HepG2 (cell line): ENCODE data around the gene TKFC. TPM values are rescaled to one million over a fixed set of nuclear protein-coding genes. Genes with fewer than 3 reads are reported as not detected.
A peak's percentile ranks its signal among the peaks of the same experiment; 100 is the strongest.

Experiments
- ATAC-seq: fragments of 200-7000 bp; cut with Tn5 transposase; 3 replicates; pipeline ENCODE4 v1.9.1; 2020; ENCODE audit warnings: mild to moderate bottlenecking, moderate library complexity
- BruUV-seq: library from RNA; stranded (reverse); fragments of 400-500 nt; replicated peaks from 2 replicates; lab custom pipeline; 2021; lab: Mats Ljungman, UMichigan
- CTCF ChIA-PET: fragments of 300-600 bp; formaldehyde crosslinking; extraction: SDS; loops from one replicate; lab custom pipeline; 2021; ENCODE audit warnings: low total read pairs, inconsistent platforms, low intra/inter-chr PET ratio; lab: Yijun Ruan, JAX
- POLR2A ChIA-PET: fragments of 350-600 bp; sonication (Branson Sonifier 250); formaldehyde crosslinking; loops from one replicate; lab custom pipeline; 2020; ENCODE audit warnings: antibody characterized with exemption, inconsistent platforms; lab: Yijun Ruan, JAX
- DNase-seq: peaks from one replicate; pipeline ENCODE4 v3.0.0-alpha.2; 2015; ENCODE audit warnings: low spot score
- FAIRE-seq: peaks from 3 replicates; lab custom pipeline; 2011; peaks lifted over from hg19 to GRCh38; lab: Jason Lieb, UNC
- H2AFZ ChIP-seq: one replicate; pipeline ENCODE4 v1.6.1; 2011; ENCODE audit warnings: low read length, inconsistent platforms
- H3K27ac ChIP-seq: fragments of 300-600 bp; 3 replicates; pipeline ENCODE4 v1.8.0; 2011; ENCODE audit warnings: mixed run types, mild to moderate bottlenecking, mixed read lengths, low read length, inconsistent platforms; ENCODE audit not compliant: insufficient read depth; ENCODE audit errors: extremely low read length
- H3K27me3 ChIP-seq, 2 experiments: fragments of 200-600 bp in 1 of 2; 2 replicates in 1 of 2; 3 replicates in 1 of 2; pipeline versions ENCODE4 v1.6.0 to v1.8.0; 2011; ENCODE audit warnings: low read length in 2 of 2, mild to moderate bottlenecking in 2 of 2, moderate library complexity in 2 of 2, inconsistent platforms in 1 of 2; ENCODE audit not compliant: insufficient read depth in 2 of 2, control insufficient read depth in 1 of 2
- H3K36me3 ChIP-seq, 2 experiments: fragments of 200-600 bp in 1 of 2; replicated peaks in 1 of 2; 2 replicates in 1 of 2; 3 replicates in 1 of 2; pipeline versions ENCODE4 v1.5.1 to v1.8.0; 2011; ENCODE audit warnings: low read length in 2 of 2, inconsistent platforms in 1 of 2; ENCODE audit not compliant: insufficient read depth in 2 of 2, control insufficient read depth in 1 of 2
- H3K4me1 ChIP-seq: 2 replicates; pipeline ENCODE4 v1.5.1; 2012; ENCODE audit warnings: low read length, inconsistent platforms; ENCODE audit not compliant: insufficient read depth
- H3K4me2 ChIP-seq: 2 replicates; pipeline ENCODE4 v1.6.0; 2011; ENCODE audit warnings: low read depth, low read length, inconsistent platforms
- H3K4me3 ChIP-seq, 3 experiments: fragments of 200-600 bp in 1 of 3; sonication (generic), shearing (Covaris generic) in 1 of 3; replicated peaks in 1 of 3; 2 replicates each; pipeline ENCODE4 v1.5.1; 2011 to 2016; ENCODE audit warnings: low read length in 3 of 3, inconsistent platforms in 2 of 3, low read depth in 2 of 3, mild to moderate bottlenecking in 2 of 3, control low read depth in 1 of 3, mixed read lengths in 1 of 3; ENCODE audit not compliant: insufficient read depth in 1 of 3
- H3K79me2 ChIP-seq: one replicate; pipeline ENCODE4 v1.6.1; 2011; ENCODE audit warnings: low read length, inconsistent platforms; ENCODE audit not compliant: insufficient read depth
- H3K9ac ChIP-seq: 2 replicates; pipeline ENCODE4 v1.6.0; 2011; ENCODE audit warnings: mild to moderate bottlenecking, low read depth, low read length, inconsistent platforms; ENCODE audit not compliant: insufficient read depth
- H3K9me3 ChIP-seq: 2 replicates; pipeline ENCODE4 v1.5.1; 2012; ENCODE audit warnings: mild to moderate bottlenecking, low read length
- H4K20me1 ChIP-seq: 2 replicates; pipeline ENCODE4 v1.6.0; 2011; ENCODE audit warnings: inconsistent platforms, mild to moderate bottlenecking, low read length, moderate library complexity; ENCODE audit not compliant: insufficient read depth
- BCLAF1 ChIP-seq: fragments of 450-650 bp; IDR thresholded peaks from 2 replicates; pipeline ENCODE4 v1.6.1; 2017; ENCODE audit warnings: mild to moderate bottlenecking
- CENPT ChIP-seq: sonication (generic); formaldehyde crosslinking; IDR thresholded peaks from 2 replicates; pipeline ENCODE4 v1.8.0; 2022; ENCODE audit warnings: low read depth, mild to moderate bottlenecking, moderate library complexity, missing genetic modification reagents
- DPF2 ChIP-seq: sonication (generic); formaldehyde crosslinking; IDR thresholded peaks from 2 replicates; pipeline ENCODE4 v1.4.0; 2020; ENCODE audit warnings: mild to moderate bottlenecking, low read depth, missing genetic modification reagents, borderline replicate concordance
- FOXK2 ChIP-seq: fragments of 450-650 bp; IDR thresholded peaks from 2 replicates; pipeline ENCODE4 v1.6.1; 2016
- FOXP1 ChIP-seq, 2 experiments: fragments of 450-650 bp in 1 of 2; IDR thresholded peaks; 2 replicates each; pipeline ENCODE4 v1.6.1; 2017 to 2018; ENCODE audit warnings: antibody characterized with exemption in 1 of 2
- GTF2F1 ChIP-seq: fragments of 150-350 bp; IDR thresholded peaks from 2 replicates; pipeline ENCODE4 v1.6.1; 2014; ENCODE audit warnings: low read length
- HIVEP1 ChIP-seq: sonication (generic); formaldehyde crosslinking; IDR thresholded peaks from 2 replicates; pipeline ENCODE4 v1.4.0; 2020; ENCODE audit warnings: mild to moderate bottlenecking, missing genetic modification reagents
- NFYB ChIP-seq: sonication (generic); formaldehyde crosslinking; IDR thresholded peaks from 2 replicates; pipeline ENCODE4 v1.4.0; 2020; ENCODE audit warnings: missing genetic modification reagents
- NR2F6 ChIP-seq, 2 experiments: IDR thresholded peaks; 2 replicates each; pipeline ENCODE4 v1.6.1; 2016; ENCODE audit warnings: antibody characterized with exemption in 1 of 2, mild to moderate bottlenecking in 1 of 2
- PLRG1 ChIP-seq: fragments of 450-650 bp; conservative IDR thresholded peaks from 2 replicates; pipeline ENCODE4 v1.6.1; 2016
- POLR2AphosphoS5 ChIP-seq: IDR thresholded peaks from 2 replicates; pipeline ENCODE4 v1.6.1; 2012; ENCODE audit warnings: low read depth, low read length
- PRDM4 ChIP-seq: sonication (generic); formaldehyde crosslinking; IDR thresholded peaks from 2 replicates; pipeline ENCODE4 v1.9.0; 2021; ENCODE audit warnings: missing genetic modification reagents, borderline replicate concordance
- PREB ChIP-seq: sonication (generic); formaldehyde crosslinking; IDR thresholded peaks from 2 replicates; pipeline ENCODE4 v1.4.0; 2020; ENCODE audit warnings: missing genetic modification reagents
- RBM22 ChIP-seq: fragments of 200-400 bp; formaldehyde crosslinking; optimal IDR thresholded peaks from 2 replicates; pipeline ENCODE3; 2017; ENCODE audit warnings: mild to moderate bottlenecking, low read length, moderate library complexity
- TMF1 ChIP-seq: sonication (generic); formaldehyde crosslinking; IDR thresholded peaks from 2 replicates; pipeline ENCODE4 v1.8.1; 2022; ENCODE audit warnings: low read depth, missing genetic modification reagents
- ZFP41 ChIP-seq: sonication (generic); formaldehyde crosslinking; IDR thresholded peaks from 2 replicates; pipeline ENCODE4 v1.4.0; 2020; ENCODE audit warnings: mild to moderate bottlenecking, missing genetic modification reagents, borderline replicate concordance
- ZNF501 ChIP-seq: sonication (generic); formaldehyde crosslinking; IDR thresholded peaks from 2 replicates; pipeline ENCODE4 v1.5.1; 2020; ENCODE audit warnings: mild to moderate bottlenecking, moderate library complexity, missing genetic modification reagents
- ZNF562 ChIP-seq: sonication (generic); formaldehyde crosslinking; IDR thresholded peaks from 2 replicates; pipeline ENCODE4 v1.8.0; 2022; ENCODE audit warnings: missing genetic modification reagents, borderline replicate concordance
- ZNF652 ChIP-seq: IDR thresholded peaks from 2 replicates; pipeline ENCODE4 v1.6.1; 2016; ENCODE audit warnings: low read depth, borderline replicate concordance
- WGBS: methylation state at CpG from one replicate; pipeline ENCODE4 v1.1.6; 2017; ENCODE audit warnings: low lambda C conversion rate; 5-methylcytosine and 5-hydroxymethylcytosine counted together
- in situ Hi-C: cut with HindIII; loops from 2 replicates; pipeline ENCODE4 v1.10.0; 2017; ENCODE audit warnings: low pct_unique_long_range_greater_than_20kb; ENCODE audit not compliant: extremely low pct_ligation_motif_present
- intact Hi-C: fragments of 100-400 bp; cut with micrococcal nuclease; formaldehyde crosslinking; loops from one replicate; pipeline ENCODE4 v1.10.0; 2022; ENCODE audit not compliant: unreplicated experiment
- polyA plus RNA-seq, 8 experiments: library from polyadenylated mRNA; depleted of rRNA in 3 of 8; stranded (reverse) in 7 of 8; unstranded in 1 of 8; fragments of >200 nt; fragmentation: Illumina TruSeq in 4 of 8; extraction: Trizol in 4 of 8; gene quantifications; 2 replicates each; pipeline versions ENCODE4 v1.2.1 to v1.2.3, GENCODE V29; 2011 to 2016; ENCODE audit warnings: low read depth in 4 of 8, missing spikeins in 1 of 8, mixed read lengths in 1 of 8; ENCODE audit not compliant: insufficient read depth in 1 of 8
- total RNA-seq, 5 experiments: library from RNA; depleted of rRNA; stranded (reverse); fragments of >200 nt; fragmentation: Illumina TruSeq; extraction: Trizol; gene quantifications; 2 replicates each; pipeline ENCODE4 v1.2.3, GENCODE V29; 2016; ENCODE audit warnings: low read depth in 1 of 5

The TKFC gene
- total and polyA plus RNA-seq, 2 of the 13 experiments (the other 11 are each of a cell fraction or from before 2014, with no cell fraction given) = 147 to 197 TPM

GRCh38 chr11:61332281-61332796, 689 bp upstream of the TKFC start:
- Histone ChIP-seq H3K79me2 (peaks cover 90% of the 10 kb centered on the region), H3K36me3 (peaks cover 4 to 29% of the 10 kb centered on the region in 2 experiments; a peak in 4 of 5 replicates), H3K27ac (peak overlapping the region; percentile 91), H3K4me1 (peaks cover 75% of the 10 kb centered on the region), H3K9me3 (no peaks in the 10 kb centered on the region), H3K4me3 (peak overlapping the region; percentile 95 to 98 (median 96)), H2AFZ (no peak overlapping the region), H4K20me1 (peaks cover 25% of the 10 kb centered on the region), H3K27me3 (no peaks in the 10 kb centered on the region; a peak in 1 of 5 replicates), H3K4me2 (peak overlapping the region; percentile 88), H3K9ac (peak overlapping the region; percentile 100)
- TSS peak; percentile 62 for BruUV-seq
- ChIA-PET CTCF (interaction anchor here (1.1 kb wide), 1 partner anchor 53 kb away, joined by 4 read pairs; no protein-coding TSS in a partner anchor), POLR2A (interaction anchor here (0.8 to 4.3 kb wide), 6 partner anchors 30 to 97 kb away, joined by 3 to 78 read pairs (median 4); partner anchors contain the start of genes CPSF7, CYB561A3, SDHAF2 and TMEM138)
- ATAC-seq (peak; percentile 27), DNase-seq (peak; percentile 52), FAIRE-seq (peak; percentile 26)
- in situ Hi-C loops (no loop called here), intact Hi-C loops (loop anchor here (10.0 kb wide), 1 partner anchor 78 kb away; no protein-coding TSS in a partner anchor)
- under 1% methylated on average over 24 of the region's 24 CpGs for WGBS
- TF ChIP-seq RBM22 = no peak
- no peak for TF ChIP-seq NFYB (CRISPR knock-in tag)
- no peak for TF ChIP-seq CENPT (CRISPR knock-in tag)
- TF ChIP-seq ZNF652 (CRISPR knock-in tag) = no peak
- no peak for TF ChIP-seq ZNF562 (CRISPR knock-in tag)
- TF ChIP-seq FOXP1 (IDR thresholded peaks at IDR 0.05) = no peak
- no peak for TF ChIP-seq FOXP1 (CRISPR knock-in tag; IDR thresholded peaks at IDR 0.05)
- TF ChIP-seq HIVEP1 (CRISPR knock-in tag) = no peak
- no peak for TF ChIP-seq ZFP41 (CRISPR knock-in tag)
- no peak for TF ChIP-seq PRDM4 (CRISPR knock-in tag)
- no peak for TF ChIP-seq BCLAF1
- TF ChIP-seq DPF2 (CRISPR knock-in tag) = no peak
- TF ChIP-seq FOXK2 = peak; percentile 37; the same call in 1 of the 2 replicates
- no peak for TF ChIP-seq TMF1 (CRISPR knock-in tag)
- no peak for TF ChIP-seq PLRG1
- TF ChIP-seq NR2F6 (IDR thresholded peaks at IDR 0.05) = no peak
- no peak for TF ChIP-seq NR2F6 (CRISPR knock-in tag; IDR thresholded peaks at IDR 0.05)
- TF ChIP-seq ZNF501 = no peak
- TF ChIP-seq PREB (CRISPR knock-in tag) = no peak
- TF ChIP-seq POLR2AphosphoS5 = no peak
- TF ChIP-seq GTF2F1 = no peak
